Heart right ventricle (tissue), 16 donors: ENCODE results near the gene IGF2BP3. TPM values are rescaled to one million over a fixed set of nuclear protein-coding genes. Genes with fewer than 3 reads are reported as not detected.

Experiments used
- ATAC-seq, 8 donors: fragments of 200-7000 bp; cut with Tn5 transposase; one replicate each; pipeline ENCODE4 v1.9.1; 2020; ENCODE audit warnings: mild to moderate bottlenecking in 8 of 8, moderate library complexity in 8 of 8, moderate number of reproducible peaks in 1 of 8
- DNase-seq, 2 donors: peaks; one replicate each; pipeline ENCODE4 v3.0.0-alpha.2; 2020
- H3K27ac ChIP-seq, 10 donors: fragments of 200-600 bp; sonication (generic) in 2 of 10; one replicate each; pipeline versions ENCODE4 v1.5.0 to v1.8.0; 2020 to 2022; ENCODE audit warnings: mild to moderate bottlenecking in 3 of 10
- H3K27me3 ChIP-seq, 7 donors: fragments of 200-600 bp; one replicate each; pipeline ENCODE4 v1.8.0; 2021 to 2022; ENCODE audit warnings: mild to moderate bottlenecking in 2 of 7
- H3K36me3 ChIP-seq, 9 donors: fragments of 200-600 bp; sonication (generic) in 1 of 9; one replicate each; pipeline versions ENCODE4 v1.5.0 to v1.8.0; 2020 to 2022; ENCODE audit warnings: mild to moderate bottlenecking in 2 of 9
- H3K4me1 ChIP-seq, 9 donors: fragments of 200-600 bp; sonication (generic) in 1 of 9; one replicate each; pipeline versions ENCODE4 v1.5.0 to v1.8.0; 2020 to 2022; ENCODE audit warnings: mild to moderate bottlenecking in 4 of 9
- H3K4me3 ChIP-seq, 10 donors: fragments of 200-600 bp; sonication (generic) in 2 of 10; one replicate each; pipeline versions ENCODE4 v1.5.0 to v1.8.0; 2020 to 2022; ENCODE audit warnings: mild to moderate bottlenecking in 7 of 10, moderate library complexity in 2 of 10
- H3K9me3 ChIP-seq, 11 donors: fragments of 200-600 bp in 10 of 11; sonication (generic) in 2 of 11; one replicate each; pipeline versions ENCODE4 v1.5.0 to v1.8.0; 2013 to 2022; ENCODE audit warnings: mild to moderate bottlenecking in 2 of 11, control low read depth in 1 of 11, moderate library complexity in 1 of 11
- CTCF ChIP-seq, 9 donors: fragments of 200-600 bp; sonication (generic) in 2 of 9; IDR thresholded peaks; one replicate each; pipeline versions ENCODE4 v1.5.0 to v1.8.0; 2021 to 2022; ENCODE audit warnings: antibody characterized with exemption in 9 of 9, mild to moderate bottlenecking in 5 of 9, moderate library complexity in 1 of 9
- WGBS, 2 donors: extraction: QIAGEN DNeasy Blood & Tissue Kit; methylation state at CpG; one replicate each; pipeline ENCODE4 v1.1.7; 2013; ENCODE audit warnings: inconsistent platforms in 1 of 2; 5-methylcytosine and 5-hydroxymethylcytosine counted together
- intact Hi-C, 10 donors: fragments of 100-400 bp; cut with DNase I; formaldehyde crosslinking; loops; one replicate each; pipeline versions ENCODE4 v1.11.1 to v1.14.2; 2022
- polyA plus RNA-seq, 2 donors: library from polyadenylated mRNA; stranded (reverse); fragments of 200-250 nt; gene quantifications; one replicate each; pipeline ENCODE4 v1.2.3, GENCODE V29; 2013
- total RNA-seq, 10 donors: library from RNA; stranded (reverse); fragmentation: NEBNext Ultra II Directional in 3 of 10; extraction: Animal tissue kit (Norgen Biotek cat#: 25700) in 3 of 10; gene quantifications; one replicate each; pipeline versions ENCODE4 v1.2.1 to v1.2.4, GENCODE V29; 2021 to 2023
- donor health status: Arrhythmogenic right ventricular cardiomyopathy.
- donor health status: ischemic (EF 13 %, LVEDD 7.1; RV severe dilation, severe dysfunction).
- donor health status: healthy with polysubstance abuse.
- donor health status: DM: no; HTN: yes; CAD: no.
- donor health status: DM: no; HTN: no; CAD: no.
- donor health status: ischemic (EF 25% LVEDD 6.9; RV normal size, moderate dysfunction).
- donor health status: ischemic (EF 25% LVEDD 5.7; RV mildly dilated, moderate dysfunction).
- donor health status: healthy.
- donor health status: DM: yes; HTN: yes; CAD: no.
- donor health status: Ischemic cardiomyopathy.
- donor health status: ischemic (EF 35%, LVEDD 5.7; RV mildly dilated, moderate dysfunction).
- donor health status: nonischemic (EF 11% LVEDD 7.7; RV severe dilation, severe dysfunction).
- donor health status: DM: yes; HTN: yes; CAD: no.
- donor health status: PGD.
- donor health status: ischemic (EF 29% LVEDD 5.4; RV normal size, mild dysfunction).
- donor health status: nonischemic (EF 23%, LVEDD 6.1; RV moderate dilation, normal function).

The IGF2BP3 gene
- total and polyA plus RNA-seq, 12 donors: 0.16 to 0.60 (median 0.34) TPM; not detected in 8

DNA sequence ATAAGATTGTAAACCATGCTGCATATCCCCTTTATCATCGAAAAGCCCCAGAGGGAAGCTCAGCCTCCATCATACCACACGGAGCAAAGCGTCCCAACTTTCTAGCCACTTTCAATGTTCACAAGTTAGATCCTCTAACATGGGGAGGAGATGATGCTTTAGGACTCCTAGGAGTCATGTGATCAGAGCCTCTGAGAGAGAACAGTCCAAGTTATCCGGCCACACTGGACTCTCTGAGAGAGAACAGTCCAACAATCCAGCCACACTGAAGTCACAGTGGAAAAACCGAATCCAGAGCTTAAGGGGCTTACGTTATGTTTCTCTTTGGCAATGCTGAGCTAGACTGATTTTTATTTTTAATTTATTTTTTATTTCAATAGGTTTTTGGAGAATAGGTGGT is 98.6 kb downstream of the IGF2BP3 start:
- TF ChIP-seq CTCF (IDR thresholded peaks at IDR 0.05): no peak
- H3K27ac ChIP-seq: no peak overlapping the region
- H3K4me1 ChIP-seq: no peaks in the 10 kb centered on the region
- intact Hi-C loops: no loop called here
- H3K9me3 ChIP-seq: no peaks in the 10 kb centered on the region
- DNase-seq (no peak), ATAC-seq (no peak)
- H3K4me3 ChIP-seq: no peak overlapping the region
- H3K36me3 ChIP-seq: no peaks in the 10 kb centered on the region
- peaks cover 0 to 6% (median 0%) of the 10 kb centered on the region in 7 donors for H3K27me3 ChIP-seq
- 76 to 78% methylated on average over 6 of the region's 6 CpGs for WGBS, 2 donors

DNA sequence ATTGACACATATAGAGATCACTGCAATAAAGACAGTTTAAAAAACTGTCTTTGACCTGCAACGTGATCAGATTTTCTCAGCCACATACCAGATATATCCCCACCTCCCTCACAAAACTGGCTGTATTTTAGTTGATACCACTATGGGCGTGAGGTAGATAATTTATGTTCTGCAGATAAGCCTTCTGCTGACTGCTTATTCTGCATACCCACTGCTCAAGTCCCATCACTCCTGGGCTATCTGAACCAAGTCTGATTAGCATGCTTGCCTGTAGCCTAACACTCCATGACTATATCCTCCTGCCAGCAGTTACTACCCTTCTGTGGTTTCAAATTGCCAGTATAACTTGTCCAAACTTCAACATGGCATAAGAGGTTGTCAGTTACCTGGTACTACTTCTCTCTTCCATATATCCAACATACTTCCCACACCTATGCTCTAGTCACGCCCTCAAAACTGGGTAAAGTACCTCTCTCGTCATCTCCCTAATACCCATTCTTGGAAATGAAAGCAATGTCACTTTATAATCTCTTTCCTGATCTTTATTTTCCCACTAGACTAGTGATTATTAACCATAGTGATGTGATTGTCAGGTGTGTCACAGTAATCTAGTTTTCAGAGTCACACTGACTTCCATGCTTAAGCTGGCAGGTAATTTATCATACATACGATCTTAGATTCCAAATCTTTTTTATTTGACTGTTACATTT is 100.4 kb downstream of the IGF2BP3 start:
- Histone ChIP-seq H3K36me3 (no peaks in the 10 kb centered on the region), H3K9me3 (no peaks in the 10 kb centered on the region), H3K27ac (no peak overlapping the region), H3K27me3 (peaks cover 0 to 6% (median 0%) of the 10 kb centered on the region in 7 donors), H3K4me3 (no peak overlapping the region), H3K4me1 (no peaks in the 10 kb centered on the region)
- WGBS, 2 donors: 85 to 88% methylated on average over 5 of the region's 5 CpGs
- ATAC-seq: no peak
- DNase-seq: no peak
- intact Hi-C loops: no loop called here
- no peak for TF ChIP-seq CTCF (IDR thresholded peaks at IDR 0.05)

- DNase-seq: no peak
- H3K9me3 ChIP-seq: no peaks in the 10 kb centered on the region
- peaks cover 0 to 6% (median 0%) of the 10 kb centered on the region in 7 donors for H3K27me3 ChIP-seq
- no peak overlapping the region for H3K27ac ChIP-seq
- no peak for TF ChIP-seq CTCF (IDR thresholded peaks at IDR 0.05)
- ATAC-seq: no peak
- intact Hi-C loops: no loop called here
- H3K36me3 ChIP-seq: no peaks in the 10 kb centered on the region
- WGBS, 2 donors: 93 to 99% methylated on average over 4 of the region's 4 CpGs
- no peak overlapping the region for H3K4me3 ChIP-seq
- no peaks in the 10 kb centered on the region for H3K4me1 ChIP-seq
These were observed 101.2 kb downstream of the IGF2BP3 start for GRCh38 chr7:23369100-23369499.

GRCh38 chr7:23358152-23358674 is 112.1 kb downstream of the IGF2BP3 start:
- no peak for DNase-seq
- no peak for ATAC-seq
- Histone ChIP-seq H3K27ac (no peak overlapping the region), H3K27me3 (peaks cover 0 to 20% (median 0%) of the 10 kb centered on the region in 7 donors), H3K36me3 (no peaks in the 10 kb centered on the region), H3K4me3 (no peak overlapping the region), H3K4me1 (peaks cover 0 to 6% (median 0%) of the 10 kb centered on the region in 9 donors), H3K9me3 (peaks cover 0 to 7% (median 0%) of the 10 kb centered on the region in 11 donors)
- WGBS, 2 donors: 96 to 97% methylated on average over 2 of the region's 2 CpGs
- TF ChIP-seq CTCF (IDR thresholded peaks at IDR 0.05): no peak
- intact Hi-C loops: no loop called here
